H1 (cell line): Measurements from ENCODE around the gene GJB4. TPM values are rescaled to one million over a fixed set of nuclear protein-coding genes. Genes with fewer than 3 reads are reported as not detected.

ENCODE experiments used
- JUN ChIP-seq: IDR thresholded peaks from 2 replicates; pipeline ENCODE4 v1.6.1; 2011; ENCODE audit warnings: low read depth, mild to moderate bottlenecking, improper control_type of control experiment, low read length
- polyA plus RNA-seq, 7 experiments: library from polyadenylated mRNA; depleted of rRNA in 3 of 7; stranded (reverse) in 5 of 7; unstranded in 2 of 7; fragments of >200 nt in 5 of 7; fragments of 200-250 nt in 2 of 7; gene quantifications; 1 replicate in 5 of 7; 2 replicates in 1 of 7; 4 replicates in 1 of 7; pipeline versions ENCODE4 v1.2.1 to v1.2.3, GENCODE V29; 2011 to 2013; ENCODE audit warnings: missing spikeins in 2 of 7, mixed read lengths in 2 of 7
- total RNA-seq: library from RNA; stranded (reverse); fragmentation: NEBNext Ultra II Directional; extraction: Animal tissue kit (Norgen Biotek cat#: 25700); gene quantifications from 2 replicates; pipeline ENCODE4 v1.2.1, GENCODE V29; 2021

GJB4 gene
- total and polyA plus RNA-seq, 2 of the 8 experiments (the other 6 are each of a cell fraction or from before 2014, with no cell fraction given), result 0.20 to 0.41 TPM

DNA sequence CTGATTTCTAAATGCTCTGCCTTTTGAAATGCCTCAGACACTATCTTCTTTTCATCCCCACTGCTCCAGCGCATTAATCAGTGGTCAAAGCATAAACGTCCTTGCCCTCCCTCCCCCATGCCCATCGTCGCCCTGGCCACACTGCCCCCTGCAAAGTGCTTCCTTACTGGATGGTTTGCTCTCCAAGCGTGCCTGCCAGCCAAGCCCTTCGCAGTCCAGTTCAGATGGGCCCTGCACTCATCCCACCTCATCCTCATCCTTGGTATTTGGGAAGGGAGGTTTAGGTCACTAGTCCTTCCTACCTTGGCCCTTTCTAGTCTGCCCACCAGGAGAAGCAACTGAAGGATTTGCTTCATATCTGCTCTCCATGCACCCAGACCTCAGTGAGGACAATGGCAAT lies 36.4 kb downstream of the GJB4 start (continued):
- no peak for TF ChIP-seq JUN
